Choroid plexus epithelial cell (primary cell): ENCODE results near the gene CRIM1.

Source experiments
- DNase-seq: peaks from one replicate; pipeline ENCODE4 v3.0.0-alpha.2; 2010; ENCODE audit warnings: low read depth
- H3K4me3 ChIP-seq: 2 replicates; pipeline ENCODE4 v1.5.1; 2011; ENCODE audit warnings: low read depth, mild to moderate bottlenecking, control low read depth, low read length, moderate library complexity
- TF ChIP-seq, protein P1 (sequence below): conservative IDR thresholded peaks from 2 replicates; pipeline ENCODE4 v1.5.1; 2011; ENCODE audit warnings: low read depth, mild to moderate bottlenecking, control low read depth, inconsistent platforms, low read length, moderate library complexity

CRIM1 gene

DNA sequence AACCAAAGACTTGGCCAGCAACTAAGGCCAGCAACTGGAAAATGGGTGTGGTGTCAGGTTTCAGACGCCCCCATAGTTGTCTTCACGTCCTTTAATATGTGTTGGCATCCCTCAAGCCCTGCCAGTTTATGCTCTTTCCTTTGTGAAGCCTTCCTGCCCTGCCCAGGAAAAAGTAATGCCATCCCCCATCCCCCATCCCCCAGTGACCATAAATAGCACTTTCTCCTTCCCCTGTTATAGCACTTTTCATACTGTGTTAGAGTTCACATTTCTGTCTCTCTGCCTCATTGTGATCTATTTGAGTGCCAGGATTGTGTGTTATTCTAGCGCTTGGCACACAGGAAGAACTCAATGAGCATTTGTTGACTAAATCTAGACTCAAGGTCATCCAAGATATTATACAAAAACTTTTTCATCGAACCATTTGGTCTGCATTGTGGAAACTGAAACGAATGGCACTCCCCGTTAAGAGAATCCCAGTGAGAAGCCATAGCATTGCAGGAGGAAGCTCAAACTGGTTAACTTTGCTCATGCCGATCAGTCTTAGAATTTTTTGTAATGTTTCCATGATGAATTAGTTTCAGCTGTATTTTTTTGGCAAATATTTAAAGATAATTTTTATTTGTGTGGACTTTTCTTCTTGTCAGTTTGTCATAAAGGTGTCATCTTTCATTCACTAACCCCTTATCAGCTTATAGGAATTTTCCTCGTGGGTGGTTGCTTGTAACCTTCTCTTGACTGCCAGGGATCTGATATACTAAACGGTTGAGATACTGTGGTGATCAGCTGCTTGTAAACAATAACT is 15.7 kb downstream of the CRIM1 start:
- no peak overlapping the region for H3K4me3 ChIP-seq
- TF ChIP-seq, protein P1, sequence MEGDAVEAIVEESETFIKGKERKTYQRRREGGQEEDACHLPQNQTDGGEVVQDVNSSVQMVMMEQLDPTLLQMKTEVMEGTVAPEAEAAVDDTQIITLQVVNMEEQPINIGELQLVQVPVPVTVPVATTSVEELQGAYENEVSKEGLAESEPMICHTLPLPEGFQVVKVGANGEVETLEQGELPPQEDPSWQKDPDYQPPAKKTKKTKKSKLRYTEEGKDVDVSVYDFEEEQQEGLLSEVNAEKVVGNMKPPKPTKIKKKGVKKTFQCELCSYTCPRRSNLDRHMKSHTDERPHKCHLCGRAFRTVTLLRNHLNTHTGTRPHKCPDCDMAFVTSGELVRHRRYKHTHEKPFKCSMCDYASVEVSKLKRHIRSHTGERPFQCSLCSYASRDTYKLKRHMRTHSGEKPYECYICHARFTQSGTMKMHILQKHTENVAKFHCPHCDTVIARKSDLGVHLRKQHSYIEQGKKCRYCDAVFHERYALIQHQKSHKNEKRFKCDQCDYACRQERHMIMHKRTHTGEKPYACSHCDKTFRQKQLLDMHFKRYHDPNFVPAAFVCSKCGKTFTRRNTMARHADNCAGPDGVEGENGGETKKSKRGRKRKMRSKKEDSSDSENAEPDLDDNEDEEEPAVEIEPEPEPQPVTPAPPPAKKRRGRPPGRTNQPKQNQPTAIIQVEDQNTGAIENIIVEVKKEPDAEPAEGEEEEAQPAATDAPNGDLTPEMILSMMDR = no peak
- peak; percentile 44 for DNase-seq

DNA sequence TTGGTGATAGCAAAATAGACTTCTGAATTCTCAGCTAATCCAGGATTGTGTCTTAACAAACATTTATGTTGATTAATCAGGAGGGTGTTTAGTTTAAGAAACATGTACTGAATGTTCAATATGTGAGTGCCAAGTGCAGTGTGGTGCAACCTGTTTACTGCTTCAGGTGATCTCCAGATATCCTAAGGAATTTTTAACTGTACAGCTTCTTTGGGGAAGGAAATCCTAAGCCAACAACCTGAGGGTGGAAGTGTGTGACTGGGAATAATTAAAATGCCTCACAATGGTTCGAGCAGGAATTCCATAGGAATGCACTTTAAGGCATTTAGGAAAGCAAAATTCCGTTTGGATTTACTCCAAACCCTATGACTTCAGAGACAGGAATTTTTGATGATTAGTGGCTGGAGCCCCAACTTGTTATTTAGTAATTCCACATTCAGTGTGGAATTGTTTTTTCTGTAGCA is 16.4 kb downstream of the CRIM1 start:
- TF ChIP-seq, protein P1 = no peak
- DNase-seq = peak; percentile 59
- no peak overlapping the region for H3K4me3 ChIP-seq

DNA sequence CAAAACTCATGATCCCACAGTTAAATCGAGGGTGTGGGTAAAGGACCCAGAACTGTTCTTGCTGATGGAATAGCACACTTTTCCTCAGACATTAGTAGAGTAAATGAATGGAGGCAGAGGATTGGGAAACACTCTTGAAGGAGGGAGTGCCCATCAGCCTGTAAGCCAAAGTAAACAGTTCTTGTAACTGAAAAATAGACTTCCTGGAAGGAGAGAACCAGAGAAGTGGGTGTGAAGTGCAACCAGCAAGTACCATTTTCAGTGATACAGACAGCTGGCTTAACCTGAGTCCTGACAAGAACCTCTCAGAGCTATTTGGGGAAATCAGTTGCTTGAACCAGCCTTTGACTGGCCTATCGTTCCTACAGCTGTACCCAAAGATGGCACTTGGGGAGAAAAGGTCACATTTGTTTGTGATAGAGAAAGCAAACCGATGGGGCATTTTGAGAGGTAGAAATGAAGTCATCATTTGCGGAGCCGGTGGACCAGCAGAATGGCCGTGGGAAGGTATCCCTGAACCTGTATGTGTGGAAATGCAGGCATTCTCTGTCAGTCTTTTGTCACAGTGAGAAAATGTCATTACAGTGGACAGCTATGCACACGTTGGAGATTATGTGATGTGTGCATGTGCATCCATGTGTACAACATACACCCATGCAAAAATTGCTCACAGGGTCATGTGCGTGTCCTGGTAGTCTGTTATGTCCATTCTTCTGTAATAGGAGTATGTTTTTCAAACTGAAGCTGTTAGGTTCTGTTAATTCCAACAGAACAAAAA is 17.8 kb downstream of the CRIM1 start:
- TF ChIP-seq, protein P1 = no peak
- peak; percentile 83 for DNase-seq
- no peak overlapping the region for H3K4me3 ChIP-seq

DNA sequence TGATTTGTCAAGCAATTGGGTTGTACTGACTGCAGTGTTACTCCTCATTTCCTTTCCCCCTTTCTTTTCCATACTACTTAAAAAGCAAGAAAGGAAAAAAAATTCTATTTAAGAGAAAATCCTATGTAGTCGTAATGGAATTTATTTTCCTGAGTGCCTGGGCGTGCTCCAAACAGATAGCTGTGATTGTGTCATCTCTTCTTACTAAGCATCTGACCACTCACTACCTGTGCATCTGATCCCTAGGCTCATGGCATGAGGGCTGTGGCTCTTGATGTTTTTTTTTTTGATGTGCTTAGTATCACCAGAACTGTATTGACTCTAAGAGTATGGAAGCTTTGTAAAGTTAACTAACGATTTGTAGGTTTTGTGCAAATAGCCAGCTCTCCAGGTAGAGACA is 19.0 kb downstream of the CRIM1 start:
- H3K4me3 ChIP-seq = no peak overlapping the region
- DNase-seq = no peak
- TF ChIP-seq, protein P1 = no peak

DNA sequence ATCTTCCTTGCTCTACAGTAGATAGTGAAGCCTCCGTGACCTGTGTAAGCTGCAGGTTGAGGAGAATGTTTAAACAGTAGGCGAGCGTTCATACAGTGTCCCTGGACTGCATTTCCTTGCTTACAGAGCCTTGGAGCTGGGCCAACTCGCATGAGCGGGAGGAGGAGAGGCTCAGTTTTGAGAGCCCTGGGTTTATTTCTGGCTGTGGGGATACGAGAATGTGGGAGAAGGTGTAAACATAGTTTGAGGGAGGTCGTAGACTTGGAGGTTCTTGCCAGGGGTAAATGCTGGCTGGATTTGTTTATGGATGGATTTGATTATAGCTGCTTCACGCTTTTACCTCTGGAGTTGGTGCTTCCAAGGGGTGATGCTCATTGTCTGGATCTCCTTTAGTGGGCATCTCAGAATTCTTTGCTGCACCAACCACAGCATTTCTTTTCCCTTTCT is 20.8 kb downstream of the CRIM1 start:
- TF ChIP-seq, protein P1 = no peak
- H3K4me3 ChIP-seq = no peak overlapping the region
- peak; percentile 66 for DNase-seq

DNA sequence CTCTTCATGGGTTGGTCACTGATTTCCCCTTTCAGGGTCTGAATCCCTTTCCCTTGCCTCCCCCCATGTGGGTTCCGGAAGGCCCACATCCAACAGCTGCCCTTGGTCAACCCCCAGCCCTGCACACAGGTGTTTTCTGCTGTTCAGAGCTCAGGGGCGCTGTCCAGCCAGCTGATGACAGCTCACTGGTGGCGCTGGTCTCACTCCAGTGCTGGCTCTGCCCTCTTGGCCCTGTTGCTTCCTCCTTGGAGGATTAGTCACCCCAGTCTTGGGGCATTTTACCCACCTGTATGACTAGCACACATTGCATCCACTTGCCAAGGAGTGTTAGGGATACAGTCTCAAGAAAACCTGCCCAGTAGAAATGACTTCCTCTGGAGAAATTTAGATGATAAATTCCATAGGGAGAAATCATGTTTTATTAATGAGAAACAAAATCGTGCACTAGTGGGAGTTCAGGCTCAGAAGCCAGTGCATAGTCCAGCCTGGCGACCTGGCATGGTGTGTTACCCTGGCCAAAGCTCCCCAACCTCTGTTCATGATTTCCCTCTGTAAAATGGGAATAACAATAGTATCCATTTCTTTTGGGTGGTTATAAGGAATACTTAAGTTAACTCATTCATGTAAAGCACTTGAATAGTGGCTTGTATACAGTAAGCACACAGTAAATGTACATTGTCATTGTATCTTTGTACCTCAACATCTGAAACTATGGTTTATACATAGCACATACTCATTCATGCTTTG is 21.6 kb downstream of the CRIM1 start:
- no peak overlapping the region for H3K4me3 ChIP-seq
- TF ChIP-seq, protein P1 = no peak

More for the DNA sequence above, 21.6 kb downstream of the CRIM1 start:
- no peak for DNase-seq
